ENCODE data around the gene EXPH5. TPM values are rescaled to one million over a fixed set of nuclear protein-coding genes. Genes with fewer than 3 reads are reported as not detected.

EXPH5 gene
- total RNA-seq, 1 experiment from 2014 or later: 13.5 TPM

DNA sequence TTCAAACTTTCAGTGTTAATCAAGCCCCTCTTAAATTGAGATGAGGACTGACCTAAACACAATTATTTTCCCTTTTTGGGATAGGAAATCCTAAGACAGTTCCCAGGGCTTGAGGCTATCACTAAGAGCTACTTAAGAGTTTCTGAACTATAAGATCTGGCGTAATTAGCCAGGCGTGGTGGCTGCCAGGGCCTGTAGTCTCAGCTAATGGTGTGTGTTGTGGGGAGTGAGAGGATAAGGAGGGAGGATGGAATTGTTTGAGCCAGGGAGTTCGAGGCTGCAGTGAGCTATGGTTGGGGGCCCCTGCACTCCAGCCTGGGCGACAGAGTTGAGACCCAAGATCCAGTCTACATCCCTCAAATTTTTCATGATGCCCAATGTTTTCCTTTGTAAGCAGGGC lies 23.5 kb upstream of the EXPH5 start:
- Histone ChIP-seq H3K79me2 (ENCODE audit: low read length) (no peaks in the 10 kb centered on the region), H3K27ac (ENCODE audit: low read length) (peak overlapping the region; percentile 88), H3K9ac (ENCODE audit: low read length) (peak overlapping the region; percentile 39), H2AFZ (ENCODE audit: low read length) (no peak overlapping the region), H4K20me1 (ENCODE audit: low read length) (no peaks in the 10 kb centered on the region), H3K4me2 (ENCODE audit: low read length) (peak overlapping the region; percentile 39), H3K27me3 (ENCODE audit: low read length) (no peaks in the 10 kb centered on the region), H3K36me3 (ENCODE audit: low read depth, low read length) (no peaks in the 10 kb centered on the region), H3K9me3 (ENCODE audit: low read length) (no peaks in the 10 kb centered on the region), H3K4me1 (ENCODE audit: insufficient read depth, low read length) (peaks cover 66% of the 10 kb centered on the region), H3K4me3 (ENCODE audit: low read length) (no peak overlapping the region), H3K9me2 (replicated peaks; ENCODE audit: low read length) (no peaks in the 10 kb centered on the region), H3F3A (ENCODE audit: low read length, unreplicated experiment) (peaks cover 4% of the 10 kb centered on the region)
- ChIA-PET POLR2A (ENCODE audit: unreplicated experiment) (interaction anchor here (0.6 kb wide), 1 partner anchor 29 kb away, joined by 3 read pairs; no protein-coding TSS in a partner anchor), CTCF (no interaction called here)
- BruUV-seq (replicated peaks): TSS peak; percentile 85
- TF ChIP-seq EZH2 (IDR thresholded peaks at IDR 0.05; ENCODE audit: low read length, unreplicated experiment): no peak
- no peak for TF ChIP-seq EZH2phosphoT487 (IDR thresholded peaks at IDR 0.05; ENCODE audit: borderline replicate concordance, low read length)
- TF ChIP-seq, protein P1, sequence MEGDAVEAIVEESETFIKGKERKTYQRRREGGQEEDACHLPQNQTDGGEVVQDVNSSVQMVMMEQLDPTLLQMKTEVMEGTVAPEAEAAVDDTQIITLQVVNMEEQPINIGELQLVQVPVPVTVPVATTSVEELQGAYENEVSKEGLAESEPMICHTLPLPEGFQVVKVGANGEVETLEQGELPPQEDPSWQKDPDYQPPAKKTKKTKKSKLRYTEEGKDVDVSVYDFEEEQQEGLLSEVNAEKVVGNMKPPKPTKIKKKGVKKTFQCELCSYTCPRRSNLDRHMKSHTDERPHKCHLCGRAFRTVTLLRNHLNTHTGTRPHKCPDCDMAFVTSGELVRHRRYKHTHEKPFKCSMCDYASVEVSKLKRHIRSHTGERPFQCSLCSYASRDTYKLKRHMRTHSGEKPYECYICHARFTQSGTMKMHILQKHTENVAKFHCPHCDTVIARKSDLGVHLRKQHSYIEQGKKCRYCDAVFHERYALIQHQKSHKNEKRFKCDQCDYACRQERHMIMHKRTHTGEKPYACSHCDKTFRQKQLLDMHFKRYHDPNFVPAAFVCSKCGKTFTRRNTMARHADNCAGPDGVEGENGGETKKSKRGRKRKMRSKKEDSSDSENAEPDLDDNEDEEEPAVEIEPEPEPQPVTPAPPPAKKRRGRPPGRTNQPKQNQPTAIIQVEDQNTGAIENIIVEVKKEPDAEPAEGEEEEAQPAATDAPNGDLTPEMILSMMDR (conservative IDR thresholded peaks at IDR 0.05; ENCODE audit: low read depth, low read length): no peak
- DNase-seq (no peak), ATAC-seq (no peak)
- intact Hi-C loops (cut with micrococcal nuclease): no loop called here

DNA sequence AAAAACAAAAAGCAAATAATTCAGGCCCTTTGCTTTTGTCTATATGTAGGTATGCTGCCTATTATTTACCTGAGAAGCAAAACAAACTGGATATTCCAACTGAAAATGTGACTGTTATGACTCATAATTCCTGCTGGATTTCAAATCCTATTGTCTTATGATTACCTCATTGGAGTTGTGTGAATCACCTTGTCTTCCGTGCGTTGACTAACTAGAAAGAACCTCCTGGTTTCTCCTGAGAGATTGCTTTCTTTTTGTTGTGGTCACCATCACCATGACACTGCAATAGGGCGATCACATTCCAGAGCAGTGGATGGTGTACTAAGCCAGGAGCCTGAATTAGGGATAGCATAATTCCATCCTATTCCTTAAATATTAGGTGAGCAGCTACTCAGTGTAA lies 23.0 kb upstream of the EXPH5 start:
- BruUV-seq (replicated peaks): no TSS peak
- DNase-seq: peak; percentile 99
- intact Hi-C loops (cut with micrococcal nuclease): loop anchor here (1.0 kb wide), 1 partner anchor 10 kb away; no protein-coding TSS in a partner anchor
- peaks cover 60% of the 10 kb centered on the region for H3K4me1 ChIP-seq (ENCODE audit: insufficient read depth, low read length)
- no peaks in the 10 kb centered on the region for H3K9me2 ChIP-seq (replicated peaks; ENCODE audit: low read length)
- no peak overlapping the region for H2AFZ ChIP-seq (ENCODE audit: low read length)
- H3K79me2 ChIP-seq (ENCODE audit: low read length): no peaks in the 10 kb centered on the region
- no peaks in the 10 kb centered on the region for H3K36me3 ChIP-seq (ENCODE audit: low read depth, low read length)
- ChIA-PET CTCF (no interaction called here), POLR2A (ENCODE audit: unreplicated experiment) (no interaction called here)
- H4K20me1 ChIP-seq (ENCODE audit: low read length): no peaks in the 10 kb centered on the region
- H3K27ac ChIP-seq (ENCODE audit: low read length): peak overlapping the region; percentile 88
- H3K27me3 ChIP-seq (ENCODE audit: low read length): no peaks in the 10 kb centered on the region
- peak overlapping the region; percentile 58 for H3K4me2 ChIP-seq (ENCODE audit: low read length)
- H3K4me3 ChIP-seq (ENCODE audit: low read length): no peak overlapping the region
- peak; percentile 87 for ATAC-seq
- H3K9ac ChIP-seq (ENCODE audit: low read length): peak overlapping the region; percentile 60
- TF ChIP-seq EZH2phosphoT487 (IDR thresholded peaks at IDR 0.05; ENCODE audit: borderline replicate concordance, low read length) (no peak), EZH2 (IDR thresholded peaks at IDR 0.05; ENCODE audit: low read length, unreplicated experiment) (no peak)
- TF ChIP-seq, protein P1 (conservative IDR thresholded peaks at IDR 0.05; ENCODE audit: low read depth, low read length): no peak
- peaks cover 4% of the 10 kb centered on the region for H3F3A ChIP-seq (ENCODE audit: low read length, unreplicated experiment)
- no peaks in the 10 kb centered on the region for H3K9me3 ChIP-seq (ENCODE audit: low read length)

DNA sequence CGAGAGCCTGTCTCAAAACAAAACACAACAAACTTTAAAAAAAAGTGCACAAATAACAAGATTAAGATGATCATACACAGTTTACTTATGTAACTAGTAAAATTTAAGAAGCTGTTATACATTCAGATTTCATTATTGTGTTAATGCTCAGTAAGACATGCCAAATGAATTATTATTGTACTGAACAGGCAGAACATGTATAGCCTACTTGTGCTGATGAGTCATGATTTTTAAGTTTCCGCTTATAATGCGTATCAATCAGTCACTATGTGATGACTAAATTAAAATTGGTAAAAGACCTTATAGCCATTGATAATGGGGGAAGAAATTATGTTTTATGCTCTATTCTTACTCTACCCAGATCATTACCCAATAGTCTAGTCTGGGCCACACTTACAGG lies 20.5 kb upstream of the EXPH5 start:
- CTCF ChIA-PET: no interaction called here
- Histone ChIP-seq H3K9me2 (replicated peaks; ENCODE audit: low read length) (no peaks in the 10 kb centered on the region), H3K9ac (ENCODE audit: low read length) (no peak overlapping the region), H3K4me3 (ENCODE audit: low read length) (no peak overlapping the region), H3K27ac (ENCODE audit: low read length) (no peak overlapping the region), H3K4me1 (ENCODE audit: insufficient read depth, low read length) (peaks cover 44% of the 10 kb centered on the region), H3K9me3 (ENCODE audit: low read length) (no peaks in the 10 kb centered on the region), H3F3A (ENCODE audit: low read length, unreplicated experiment) (no peaks in the 10 kb centered on the region), H3K4me2 (ENCODE audit: low read length) (no peak overlapping the region), H3K79me2 (ENCODE audit: low read length) (no peaks in the 10 kb centered on the region), H3K36me3 (ENCODE audit: low read depth, low read length) (no peaks in the 10 kb centered on the region), H2AFZ (ENCODE audit: low read length) (no peak overlapping the region), H3K27me3 (ENCODE audit: low read length) (no peaks in the 10 kb centered on the region), H4K20me1 (ENCODE audit: low read length) (no peaks in the 10 kb centered on the region)
- intact Hi-C loops (cut with micrococcal nuclease): no loop called here
- ATAC-seq: no peak
- TF ChIP-seq EZH2 (IDR thresholded peaks at IDR 0.05; ENCODE audit: low read length, unreplicated experiment) (no peak), EZH2phosphoT487 (IDR thresholded peaks at IDR 0.05; ENCODE audit: borderline replicate concordance, low read length) (no peak)
- TF ChIP-seq, protein P1 (conservative IDR thresholded peaks at IDR 0.05; ENCODE audit: low read depth, low read length): no peak
- POLR2A ChIA-PET (ENCODE audit: unreplicated experiment): no interaction called here
- peak; percentile 46 for DNase-seq
- no TSS peak for BruUV-seq (replicated peaks)
